GM18861 (cell line): ENCODE results near the gene RGS3.
"Not testable (repeated sequence)": the region's sequence is repeated elsewhere in the genome, so short reads cannot be mapped to it uniquely, and the experiment has no call there.

Source experiments
- ATAC-seq: cut with Tn5 transposase; IDR thresholded peaks from one replicate; pipeline ENCODE4 v1.9.1; 2021; ENCODE audit not compliant: unreplicated experiment

The RGS3 gene

GRCh38 chr9:113543982-113544303, 80.4 kb downstream of the RGS3 start:
- no peak for ATAC-seq

- no peak for ATAC-seq
Observed at GRCh38 chr9:113545068-113545467, 81.5 kb downstream of the RGS3 start.

- no peak for ATAC-seq
Observed at GRCh38 chr9:113546566-113546965, 83.0 kb downstream of the RGS3 start.

GRCh38 chr9:113547501-113547900, 84.0 kb downstream of the RGS3 start:
- no peak for ATAC-seq

- no peak for ATAC-seq
Observed at GRCh38 chr9:113548221-113549041, 84.9 kb downstream of the RGS3 start.

- ATAC-seq = not testable (repeated sequence)
Observed at GRCh38 chr9:113549892-113550291, 86.4 kb downstream of the RGS3 start.

GRCh38 chr9:113556877-113557593, 93.5 kb downstream of the RGS3 start:
- ATAC-seq = no peak

- ATAC-seq = no peak
Observed at GRCh38 chr9:113558632-113559502, 95.3 kb downstream of the RGS3 start.

- no peak for ATAC-seq
Observed at GRCh38 chr9:113559834-113560800, 96.6 kb downstream of the RGS3 start.

- ATAC-seq = no peak
Observed at GRCh38 chr9:113562653-113563381, 99.3 kb downstream of the RGS3 start.

GRCh38 chr9:113563826-113564497, 100.4 kb downstream of the RGS3 start:
- no peak for ATAC-seq

GRCh38 chr9:113564498-113565237, 101.1 kb downstream of the RGS3 start:
- ATAC-seq = no peak

GRCh38 chr9:113566016-113566711, 102.6 kb downstream of the RGS3 start:
- ATAC-seq = no peak

GRCh38 chr9:113566712-113567071, 103.2 kb downstream of the RGS3 start:
- no peak for ATAC-seq

GRCh38 chr9:113567361-113568080, 104.0 kb downstream of the RGS3 start:
- no peak for ATAC-seq

- no peak for ATAC-seq
Observed at GRCh38 chr9:113568081-113568435, 104.5 kb downstream of the RGS3 start.

GRCh38 chr9:113568571-113569321, 105.2 kb downstream of the RGS3 start:
- no peak for ATAC-seq
